SK-N-SH treated with all-trans-retinoic acid at 6 μM for 48 hours (cell line): Measurements from ENCODE around the gene PNPLA3.

Experiments
- ATAC-seq: fragments of 200-7000 bp; cut with Tn5 transposase; 3 replicates; pipeline ENCODE4 v1.9.1; 2020; ENCODE audit warnings: mild to moderate bottlenecking, moderate library complexity
- BACH2 ChIP-seq: fragments of 250-450 bp; sonication (Bioruptor Pico); IDR thresholded peaks from 2 replicates; pipeline ENCODE4 v1.9.0; 2021; ENCODE audit warnings: mild to moderate bottlenecking, borderline replicate concordance
- CSDC2 ChIP-seq: fragments of 250-450 bp; sonication (Bioruptor Pico); IDR thresholded peaks from 2 replicates; pipeline ENCODE4 v1.5.0; 2020; ENCODE audit warnings: mild to moderate bottlenecking, moderate library complexity
- ESRRG ChIP-seq: fragments of 250-450 bp; sonication (Bioruptor Pico); IDR thresholded peaks from 2 replicates; pipeline ENCODE4 v1.6.1; 2021; ENCODE audit warnings: mild to moderate bottlenecking
- GLIS3 ChIP-seq: fragments of 250-450 bp; sonication (Bioruptor Pico); IDR thresholded peaks from 2 replicates; pipeline ENCODE4 v1.5.0; 2020; ENCODE audit warnings: mild to moderate bottlenecking, moderate library complexity
- ISL1 ChIP-seq: fragments of 250-450 bp; sonication (Bioruptor Pico); IDR thresholded peaks from 2 replicates; pipeline ENCODE4 v2.1.2; 2022; ENCODE audit warnings: mild to moderate bottlenecking, moderate library complexity
- OSR1 ChIP-seq: fragments of 250-450 bp; sonication (Bioruptor Pico); IDR thresholded peaks from 2 replicates; pipeline ENCODE4 v1.8.0; 2022; ENCODE audit warnings: moderate library complexity, mild to moderate bottlenecking, inconsistent platforms
- PATZ1 ChIP-seq: fragments of 250-450 bp; sonication (Bioruptor Pico); IDR thresholded peaks from 2 replicates; pipeline ENCODE4 v1.8.0; 2020; ENCODE audit warnings: mild to moderate bottlenecking, moderate library complexity, borderline replicate concordance
- PPARA ChIP-seq: fragments of 250-450 bp; sonication (Bioruptor Pico); IDR thresholded peaks from 2 replicates; pipeline ENCODE4 v1.5.0; 2020; ENCODE audit warnings: mild to moderate bottlenecking, borderline replicate concordance
- RARB ChIP-seq: fragments of 250-450 bp; sonication (Bioruptor Pico); IDR thresholded peaks from 2 replicates; pipeline ENCODE4 v1.8.0; 2021; ENCODE audit warnings: mild to moderate bottlenecking, moderate library complexity
- SNAI2 ChIP-seq: fragments of 250-450 bp; sonication (Bioruptor Pico); IDR thresholded peaks from 2 replicates; pipeline ENCODE4 v1.5.0; 2020; ENCODE audit warnings: mild to moderate bottlenecking, moderate library complexity
- TCF4 ChIP-seq: fragments of 250-450 bp; sonication (Bioruptor Pico); IDR thresholded peaks from 2 replicates; pipeline ENCODE4 v1.8.0; 2021; ENCODE audit warnings: mild to moderate bottlenecking, moderate library complexity, borderline replicate concordance
- TSHZ2 ChIP-seq: fragments of 250-450 bp; sonication (Bioruptor Pico); IDR thresholded peaks from 2 replicates; pipeline ENCODE4 v1.5.0; 2020; ENCODE audit warnings: mild to moderate bottlenecking, moderate library complexity
- ZC3H10 ChIP-seq: fragments of 250-450 bp; sonication (Bioruptor Pico); IDR thresholded peaks from 2 replicates; pipeline ENCODE4 v1.5.1; 2021; ENCODE audit warnings: mild to moderate bottlenecking, moderate library complexity
- ZFP3 ChIP-seq: fragments of 250-450 bp; sonication (Bioruptor Pico); IDR thresholded peaks from 2 replicates; pipeline ENCODE4 v1.5.0; 2020; ENCODE audit warnings: mild to moderate bottlenecking, moderate library complexity
- ZFP30 ChIP-seq: fragments of 450-650 bp; formaldehyde crosslinking; IDR thresholded peaks from 2 replicates; pipeline ENCODE4 v1.5.0; 2022; ENCODE audit warnings: mild to moderate bottlenecking, moderate library complexity
- ZNF70 ChIP-seq: fragments of 450-650 bp; formaldehyde crosslinking; IDR thresholded peaks from 2 replicates; pipeline ENCODE4 v1.5.0; 2020; ENCODE audit warnings: mild to moderate bottlenecking, moderate library complexity
- TF ChIP-seq, protein P1 (sequence below): fragments of 250-450 bp; sonication (Bioruptor Pico); IDR thresholded peaks from 2 replicates; pipeline ENCODE4 v1.5.1; 2021; ENCODE audit warnings: mild to moderate bottlenecking, moderate library complexity

PNPLA3 gene

GRCh38 chr22:43972931-43973462 lies 49.4 kb downstream of the PNPLA3 start:
- ATAC-seq = no peak
- no peak for TF ChIP-seq TCF4
- TF ChIP-seq ZFP30 (CRISPR knock-in tag) = no peak
- TF ChIP-seq BACH2 (CRISPR knock-in tag) = no peak
- no peak for TF ChIP-seq ZC3H10 (CRISPR knock-in tag)
- TF ChIP-seq TSHZ2 (CRISPR knock-in tag) = no peak

DNA sequence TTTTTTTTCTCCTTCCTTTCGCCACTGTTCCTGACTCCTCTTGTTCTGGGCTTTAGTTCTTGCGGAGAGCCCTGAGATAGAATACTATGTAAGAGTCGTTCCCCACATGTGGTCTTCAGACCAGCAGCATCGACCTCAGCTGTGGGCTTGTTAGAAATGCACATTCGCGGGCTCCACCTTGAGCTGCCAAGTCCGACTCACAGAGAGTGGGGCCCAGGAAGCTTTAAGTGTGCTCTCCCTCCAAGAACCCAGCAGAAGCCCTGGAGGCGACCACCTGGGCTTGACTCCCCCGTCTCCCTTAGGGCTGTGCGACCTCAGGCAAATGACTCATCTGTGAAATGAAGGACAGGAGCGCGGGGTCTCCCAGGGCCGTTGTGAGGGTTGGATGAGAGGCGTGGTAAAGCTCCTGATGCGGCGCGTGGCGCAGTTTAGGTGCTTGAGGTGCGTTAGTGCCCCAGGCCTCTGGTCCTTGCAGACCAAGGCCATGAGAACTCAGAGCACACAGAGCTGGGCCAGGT lies 50.5 kb downstream of the PNPLA3 start:
- no peak for ATAC-seq
- no peak for TF ChIP-seq ZNF70 (CRISPR knock-in tag)
- TF ChIP-seq PPARA (CRISPR knock-in tag) = no peak
- no peak for TF ChIP-seq PATZ1 (CRISPR knock-in tag)
- no peak for TF ChIP-seq GLIS3 (CRISPR knock-in tag)
- TF ChIP-seq TSHZ2 (CRISPR knock-in tag) = no peak
- no peak for TF ChIP-seq OSR1 (CRISPR knock-in tag)
- no peak for TF ChIP-seq ZC3H10 (CRISPR knock-in tag)
- TF ChIP-seq ZFP30 (CRISPR knock-in tag) = no peak
- TF ChIP-seq TCF4 = no peak
- TF ChIP-seq CSDC2 = no peak
- TF ChIP-seq, protein P1, sequence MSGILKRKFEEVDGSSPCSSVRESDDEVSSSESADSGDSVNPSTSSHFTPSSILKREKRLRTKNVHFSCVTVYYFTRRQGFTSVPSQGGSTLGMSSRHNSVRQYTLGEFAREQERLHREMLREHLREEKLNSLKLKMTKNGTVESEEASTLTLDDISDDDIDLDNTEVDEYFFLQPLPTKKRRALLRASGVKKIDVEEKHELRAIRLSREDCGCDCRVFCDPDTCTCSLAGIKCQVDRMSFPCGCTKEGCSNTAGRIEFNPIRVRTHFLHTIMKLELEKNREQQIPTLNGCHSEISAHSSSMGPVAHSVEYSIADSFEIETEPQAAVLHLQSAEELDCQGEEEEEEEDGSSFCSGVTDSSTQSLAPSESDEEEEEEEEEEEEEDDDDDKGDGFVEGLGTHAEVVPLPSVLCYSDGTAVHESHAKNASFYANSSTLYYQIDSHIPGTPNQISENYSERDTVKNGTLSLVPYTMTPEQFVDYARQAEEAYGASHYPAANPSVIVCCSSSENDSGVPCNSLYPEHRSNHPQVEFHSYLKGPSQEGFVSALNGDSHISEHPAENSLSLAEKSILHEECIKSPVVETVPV = no peak
- TF ChIP-seq SNAI2 (CRISPR knock-in tag) = no peak
- TF ChIP-seq RARB (CRISPR knock-in tag) = no peak
- no peak for TF ChIP-seq ISL1

DNA sequence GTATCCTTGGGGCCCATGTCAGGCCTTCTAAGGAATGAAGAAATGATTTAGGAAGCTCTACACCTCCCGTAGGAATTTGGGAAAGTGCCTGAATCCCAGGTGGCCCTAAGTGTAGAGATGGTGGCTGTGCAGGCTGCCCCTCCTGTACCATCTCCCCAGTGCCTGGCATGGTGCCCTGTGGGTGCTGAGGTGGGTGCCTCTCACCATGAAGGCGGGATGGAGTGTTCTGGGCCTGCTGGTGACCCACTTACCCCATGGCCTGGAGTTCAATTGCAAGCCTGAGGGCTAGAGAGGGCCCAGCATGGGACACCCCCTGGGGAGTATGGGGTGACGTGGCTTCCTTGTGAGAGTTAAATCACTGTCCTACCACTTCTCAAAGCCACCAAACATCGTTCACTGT lies 51.4 kb downstream of the PNPLA3 start:
- no peak for TF ChIP-seq CSDC2
- no peak for ATAC-seq

GRCh38 chr22:43976861-43977795 lies 53.5 kb downstream of the PNPLA3 start:
- ATAC-seq = no peak
- no peak for TF ChIP-seq OSR1 (CRISPR knock-in tag)
- TF ChIP-seq TCF4 = no peak
- TF ChIP-seq ZFP3 (CRISPR knock-in tag) = no peak
- TF ChIP-seq CSDC2 = no peak
- TF ChIP-seq ZC3H10 (CRISPR knock-in tag) = no peak
- no peak for TF ChIP-seq ESRRG (CRISPR knock-in tag)
- no peak for TF ChIP-seq ZNF70 (CRISPR knock-in tag)
